ENCODE data around the gene HOXA13. TPM values are rescaled to one million over a fixed set of nuclear protein-coding genes. Genes with fewer than 3 reads are reported as not detected.

HOXA13 gene
- total and polyA plus RNA-seq, 10 of the 15 experiments (the other 5 are each of a cell fraction or from before 2014, with no cell fraction given) = not detected

GRCh38 chr7:27192546-27193334 lies 7.2 kb downstream of the HOXA13 start:
- in situ Hi-C loops (cut with MboI) = no loop called here
- H3K27me3 ChIP-seq (replicated peaks in 1 of 2; ENCODE audit: control insufficient read depth in 2 of 2, insufficient read depth in 2 of 2, low read length in 1 of 2) = peaks cover 27 to 38% of the 10 kb centered on the region in 2 experiments
- BruUV-seq (replicated peaks) = no TSS peak
- H3K27ac ChIP-seq (ENCODE audit: control insufficient read depth, insufficient read depth) = no peak overlapping the region
- no peak for TF ChIP-seq TAF1 (IDR thresholded peaks at IDR 0.05; ENCODE audit: borderline replicate concordance, low read depth, low read length)
- TF ChIP-seq SUZ12 (IDR thresholded peaks at IDR 0.05; ENCODE audit: unreplicated experiment) = peak; percentile 59
- FAIRE-seq (no peak), ATAC-seq (no peak), DNase-seq (ENCODE audit: low read depth, low spot score) (no peak)
- ChIA-PET POLR2A (no interaction called here), CTCF (interaction anchor here (0.9 to 1.5 kb wide), 2 partner anchors 384 to 869 kb away, joined by 3 read pairs; no protein-coding TSS in a partner anchor), RAD21 (ENCODE audit: unreplicated experiment) (no interaction called here), SMC1A (ENCODE audit: uncharacterized antibody, unreplicated experiment) (no interaction called here)
- no peak overlapping the region for H3K9ac ChIP-seq (ENCODE audit: control insufficient read depth, insufficient read depth, low read length)
- no peak overlapping the region for H3K4me3 ChIP-seq
- 0 out of 2 replicates have a peak overlapping the region, but pooled peaks have one; percentile 9 for H3K4me2 ChIP-seq (ENCODE audit: control insufficient read depth, insufficient read depth)
- no peaks in the 10 kb centered on the region for H3K79me2 ChIP-seq (ENCODE audit: control insufficient read depth, insufficient read depth, low read length)
- H4K20me1 ChIP-seq (ENCODE audit: control insufficient read depth, insufficient read depth) = 0 out of 2 replicates have a peak, but pooled peaks cover 3% of the 10 kb centered on the region
- H2AFZ ChIP-seq (ENCODE audit: control insufficient read depth, low read depth, low read length) = no peak overlapping the region
- no peaks in the 10 kb centered on the region for H3K4me1 ChIP-seq (ENCODE audit: control insufficient read depth, insufficient read depth, low read length)
- H3K36me3 ChIP-seq (ENCODE audit: control insufficient read depth in 2 of 2, insufficient read depth in 2 of 2, low read length in 1 of 2) = no peaks in the 10 kb centered on the region
- WGBS (ENCODE audit: insufficient coverage, insufficient replicate concordance, low lambda C conversion rate, missing lambda C conversion rate) = 29% methylated on average over 60 of the region's 78 CpGs
- intact Hi-C loops (cut with micrococcal nuclease; ENCODE audit: unreplicated experiment) = no loop called here
- no peaks in the 10 kb centered on the region; the same call in 2 of the 3 replicates for H3K9me3 ChIP-seq (replicated peaks; ENCODE audit: control insufficient read depth, insufficient read depth, low read length)

GRCh38 chr7:27191833-27192545 lies 7.9 kb downstream of the HOXA13 start:
- SMC1A ChIA-PET (ENCODE audit: uncharacterized antibody, unreplicated experiment) = no interaction called here
- intact Hi-C loops (cut with micrococcal nuclease; ENCODE audit: unreplicated experiment) (no loop called here), in situ Hi-C loops (cut with MboI) (no loop called here)
- Histone ChIP-seq H4K20me1 (ENCODE audit: control insufficient read depth, insufficient read depth) (0 out of 2 replicates have a peak, but pooled peaks cover 3% of the 10 kb centered on the region), H3K4me3 (no peak overlapping the region), H3K36me3 (ENCODE audit: control insufficient read depth in 2 of 2, insufficient read depth in 2 of 2, low read length in 1 of 2) (no peaks in the 10 kb centered on the region), H3K4me1 (ENCODE audit: control insufficient read depth, insufficient read depth, low read length) (no peaks in the 10 kb centered on the region), H3K27me3 (replicated peaks in 1 of 2; ENCODE audit: control insufficient read depth in 2 of 2, insufficient read depth in 2 of 2, low read length in 1 of 2) (peaks cover 32 to 36% of the 10 kb centered on the region in 2 experiments), H3K27ac (ENCODE audit: control insufficient read depth, insufficient read depth) (no peak overlapping the region), H3K4me2 (ENCODE audit: control insufficient read depth, insufficient read depth) (no peak overlapping the region), H3K9ac (ENCODE audit: control insufficient read depth, insufficient read depth, low read length) (no peak overlapping the region), H3K9me3 (replicated peaks; ENCODE audit: control insufficient read depth, insufficient read depth, low read length) (no peaks in the 10 kb centered on the region; the same call in 2 of the 3 replicates), H3K79me2 (ENCODE audit: control insufficient read depth, insufficient read depth, low read length) (no peaks in the 10 kb centered on the region), H2AFZ (ENCODE audit: control insufficient read depth, low read depth, low read length) (no peak overlapping the region)
- FAIRE-seq (no peak), ATAC-seq (no peak), DNase-seq (ENCODE audit: low read depth, low spot score) (no peak)
- CTCF ChIA-PET = interaction anchor here (1.5 kb wide), 1 partner anchor 870 kb away, joined by 3 read pairs; no protein-coding TSS in a partner anchor
- BruUV-seq (replicated peaks) = no TSS peak
- RAD21 ChIA-PET (ENCODE audit: unreplicated experiment) = no interaction called here
- POLR2A ChIA-PET = no interaction called here
- 32% methylated on average over 42 of the region's 42 CpGs for WGBS (ENCODE audit: insufficient coverage, insufficient replicate concordance, low lambda C conversion rate, missing lambda C conversion rate)
- TF ChIP-seq ZNF274 (IDR thresholded peaks at IDR 0.05; ENCODE audit: insufficient read depth, insufficient read length) (no peak), E2F4 (IDR thresholded peaks at IDR 0.05; ENCODE audit: low read depth, low read length) (no peak), EZH2 (IDR thresholded peaks at IDR 0.05; ENCODE audit: borderline replicate concordance, control insufficient read depth, low read depth, low read length) (no peak), CHD1 (IDR thresholded peaks at IDR 0.05; ENCODE audit: low read depth, low read length) (no peak), PAX5 (IDR thresholded peaks at IDR 0.05; ENCODE audit: borderline replicate concordance, low read depth, low read length) (no peak), POLR2AphosphoS5 (IDR thresholded peaks at IDR 0.05; ENCODE audit: low read length) (no peak), ASH2L (IDR thresholded peaks at IDR 0.05; ENCODE audit: borderline replicate concordance, low read depth) (no peak)
